Hippocampal formation (tissue), 2 donors: ENCODE results near the gene RBM34.
"Not testable (repeated sequence)": the region's sequence is repeated elsewhere in the genome, so short reads cannot be mapped to it uniquely, and the experiment has no call there.

Source experiments
- DNase-seq, 2 donors: peaks; one replicate each; lab custom pipeline; 2025; lab: John Stamatoyannopoulos, UW

RBM34 gene

GRCh38 chr1:235160957-235161684, at the start of gene RBM34:
TSS of gene RBM34 (minus strand) at chr1:235161250. CDS start at chr1:235161226, 24 bp downstream.
- DNase-seq: peak; percentile 89 to 91

GRCh38 chr1:235207209-235207565, 46.1 kb upstream of the RBM34 start:
- DNase-seq: no peak

GRCh38 chr1:235206533-235207208, 45.6 kb upstream of the RBM34 start:
- no peak for DNase-seq

GRCh38 chr1:235205687-235206086, 44.6 kb upstream of the RBM34 start:
- no peak for DNase-seq

- DNase-seq: no peak
Measured at GRCh38 chr1:235203428-235203827, 42.4 kb upstream of the RBM34 start.

GRCh38 chr1:235202447-235202846, 41.4 kb upstream of the RBM34 start:
- DNase-seq: not testable (repeated sequence)

- DNase-seq: peak in 1 of 2 donors; percentile 30
Measured at GRCh38 chr1:235199441-235199840, 38.4 kb upstream of the RBM34 start.

- no peak for DNase-seq
Measured at GRCh38 chr1:235190431-235190830, 29.4 kb upstream of the RBM34 start.

GRCh38 chr1:235187316-235187715, 26.3 kb upstream of the RBM34 start:
- no peak for DNase-seq

GRCh38 chr1:235181561-235182245, 20.7 kb upstream of the RBM34 start:
- DNase-seq: no peak

- no peak for DNase-seq
Measured at GRCh38 chr1:235180916-235181460, 19.9 kb upstream of the RBM34 start.

- no peak for DNase-seq
Measured at GRCh38 chr1:235176486-235176885, 15.4 kb upstream of the RBM34 start.

- no peak for DNase-seq
Measured at GRCh38 chr1:235169986-235170385, 8.9 kb upstream of the RBM34 start.

GRCh38 chr1:235168375-235168774, 7.3 kb upstream of the RBM34 start:
- no peak for DNase-seq

- DNase-seq: no peak
Measured at GRCh38 chr1:235161685-235162327, 756 bp upstream of the RBM34 start.

GRCh38 chr1:235160383-235160956, 580 bp downstream of the RBM34 start:
- DNase-seq: peak in 1 of 2 donors; percentile 39

GRCh38 chr1:235159930-235160329, 1.1 kb downstream of the RBM34 start:
- DNase-seq: not testable (repeated sequence)

- not testable (repeated sequence) for DNase-seq
Measured at GRCh38 chr1:235159284-235159683, 1.8 kb downstream of the RBM34 start.

- no peak for DNase-seq
Measured at GRCh38 chr1:235158680-235159079, 2.4 kb downstream of the RBM34 start.

- DNase-seq: no peak
Measured at GRCh38 chr1:235157150-235157549, 3.9 kb downstream of the RBM34 start.

GRCh38 chr1:235156740-235157139, 4.3 kb downstream of the RBM34 start:
- no peak for DNase-seq

- DNase-seq: no peak
Measured at GRCh38 chr1:235156265-235156664, 4.8 kb downstream of the RBM34 start.
